ENCODE results near the gene RAD23B. TPM values are rescaled to one million over a fixed set of nuclear protein-coding genes. Genes with fewer than 3 reads are reported as not detected.
A peak's percentile ranks its signal among the peaks of the same experiment; 100 is the strongest.

The RAD23B gene
- total and polyA plus RNA-seq, 2 of the 13 experiments (the other 11 are each of a cell fraction or from before 2014, with no cell fraction given), result 133 to 156 TPM

DNA sequence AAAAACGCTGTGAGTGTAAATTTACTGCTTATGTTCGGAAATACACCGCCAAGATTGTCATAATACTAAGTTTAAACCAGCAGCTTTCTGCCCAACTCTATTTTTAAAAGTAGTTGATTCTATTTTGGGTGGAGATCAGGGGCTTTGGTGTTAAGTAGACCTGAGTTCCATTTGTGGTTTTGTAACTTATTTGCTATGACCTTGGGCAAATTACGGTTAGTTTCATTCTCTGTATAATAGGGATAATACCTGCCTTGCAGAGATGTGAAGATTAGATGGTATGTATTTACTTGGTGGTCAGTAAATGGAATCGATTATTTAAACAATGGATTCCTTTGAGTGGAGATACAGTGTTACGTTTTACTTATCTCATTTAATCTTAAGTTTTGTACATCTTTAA is 1.6 kb downstream of the RAD23B start (continued):
- TF ChIP-seq, protein P1, sequence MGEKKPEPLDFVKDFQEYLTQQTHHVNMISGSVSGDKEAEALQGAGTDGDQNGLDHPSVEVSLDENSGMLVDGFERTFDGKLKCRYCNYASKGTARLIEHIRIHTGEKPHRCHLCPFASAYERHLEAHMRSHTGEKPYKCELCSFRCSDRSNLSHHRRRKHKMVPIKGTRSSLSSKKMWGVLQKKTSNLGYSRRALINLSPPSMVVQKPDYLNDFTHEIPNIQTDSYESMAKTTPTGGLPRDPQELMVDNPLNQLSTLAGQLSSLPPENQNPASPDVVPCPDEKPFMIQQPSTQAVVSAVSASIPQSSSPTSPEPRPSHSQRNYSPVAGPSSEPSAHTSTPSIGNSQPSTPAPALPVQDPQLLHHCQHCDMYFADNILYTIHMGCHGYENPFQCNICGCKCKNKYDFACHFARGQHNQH (CRISPR knock-in tag; IDR thresholded peaks at IDR 0.05), result no peak
- TF ChIP-seq, protein P2, sequence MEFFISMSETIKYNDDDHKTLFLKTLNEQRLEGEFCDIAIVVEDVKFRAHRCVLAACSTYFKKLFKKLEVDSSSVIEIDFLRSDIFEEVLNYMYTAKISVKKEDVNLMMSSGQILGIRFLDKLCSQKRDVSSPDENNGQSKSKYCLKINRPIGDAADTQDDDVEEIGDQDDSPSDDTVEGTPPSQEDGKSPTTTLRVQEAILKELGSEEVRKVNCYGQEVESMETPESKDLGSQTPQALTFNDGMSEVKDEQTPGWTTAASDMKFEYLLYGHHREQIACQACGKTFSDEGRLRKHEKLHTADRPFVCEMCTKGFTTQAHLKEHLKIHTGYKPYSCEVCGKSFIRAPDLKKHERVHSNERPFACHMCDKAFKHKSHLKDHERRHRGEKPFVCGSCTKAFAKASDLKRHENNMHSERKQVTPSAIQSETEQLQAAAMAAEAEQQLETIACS (CRISPR knock-in tag; IDR thresholded peaks at IDR 0.05), result no peak
- TF ChIP-seq, protein P3, sequence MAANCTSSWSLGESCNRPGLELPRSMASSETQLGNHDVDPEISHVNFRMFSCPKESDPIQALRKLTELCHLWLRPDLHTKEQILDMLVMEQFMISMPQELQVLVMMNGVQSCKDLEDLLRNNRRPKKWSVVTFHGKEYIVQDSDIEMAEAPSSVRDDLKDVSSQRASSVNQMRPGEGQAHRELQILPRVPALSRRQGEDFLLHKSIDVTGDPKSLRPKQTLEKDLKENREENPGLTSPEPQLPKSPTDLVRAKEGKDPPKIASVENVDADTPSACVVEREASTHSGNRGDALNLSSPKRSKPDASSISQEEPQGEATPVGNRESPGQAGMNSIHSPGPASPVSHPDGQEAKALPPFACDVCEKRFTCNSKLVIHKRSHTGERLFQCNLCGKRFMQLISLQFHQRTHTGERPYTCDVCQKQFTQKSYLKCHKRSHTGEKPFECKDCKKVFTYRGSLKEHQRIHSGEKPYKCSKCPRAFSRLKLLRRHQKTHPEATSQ (CRISPR knock-in tag; IDR thresholded peaks at IDR 0.05; ENCODE audit: borderline replicate concordance), result no peak
- TF ChIP-seq SP4 (CRISPR knock-in tag; IDR thresholded peaks at IDR 0.05), result no peak
- TF ChIP-seq, protein P4, sequence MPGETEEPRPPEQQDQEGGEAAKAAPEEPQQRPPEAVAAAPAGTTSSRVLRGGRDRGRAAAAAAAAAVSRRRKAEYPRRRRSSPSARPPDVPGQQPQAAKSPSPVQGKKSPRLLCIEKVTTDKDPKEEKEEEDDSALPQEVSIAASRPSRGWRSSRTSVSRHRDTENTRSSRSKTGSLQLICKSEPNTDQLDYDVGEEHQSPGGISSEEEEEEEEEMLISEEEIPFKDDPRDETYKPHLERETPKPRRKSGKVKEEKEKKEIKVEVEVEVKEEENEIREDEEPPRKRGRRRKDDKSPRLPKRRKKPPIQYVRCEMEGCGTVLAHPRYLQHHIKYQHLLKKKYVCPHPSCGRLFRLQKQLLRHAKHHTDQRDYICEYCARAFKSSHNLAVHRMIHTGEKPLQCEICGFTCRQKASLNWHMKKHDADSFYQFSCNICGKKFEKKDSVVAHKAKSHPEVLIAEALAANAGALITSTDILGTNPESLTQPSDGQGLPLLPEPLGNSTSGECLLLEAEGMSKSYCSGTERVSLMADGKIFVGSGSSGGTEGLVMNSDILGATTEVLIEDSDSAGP (CRISPR knock-in tag; IDR thresholded peaks at IDR 0.05; ENCODE audit: borderline replicate concordance), result no peak
- TF ChIP-seq ZNF263 (CRISPR knock-in tag; IDR thresholded peaks at IDR 0.05), result no peak
- TF ChIP-seq PAF1 (CRISPR knock-in tag; IDR thresholded peaks at IDR 0.05), result peak; percentile 88
- TF ChIP-seq, protein P5, sequence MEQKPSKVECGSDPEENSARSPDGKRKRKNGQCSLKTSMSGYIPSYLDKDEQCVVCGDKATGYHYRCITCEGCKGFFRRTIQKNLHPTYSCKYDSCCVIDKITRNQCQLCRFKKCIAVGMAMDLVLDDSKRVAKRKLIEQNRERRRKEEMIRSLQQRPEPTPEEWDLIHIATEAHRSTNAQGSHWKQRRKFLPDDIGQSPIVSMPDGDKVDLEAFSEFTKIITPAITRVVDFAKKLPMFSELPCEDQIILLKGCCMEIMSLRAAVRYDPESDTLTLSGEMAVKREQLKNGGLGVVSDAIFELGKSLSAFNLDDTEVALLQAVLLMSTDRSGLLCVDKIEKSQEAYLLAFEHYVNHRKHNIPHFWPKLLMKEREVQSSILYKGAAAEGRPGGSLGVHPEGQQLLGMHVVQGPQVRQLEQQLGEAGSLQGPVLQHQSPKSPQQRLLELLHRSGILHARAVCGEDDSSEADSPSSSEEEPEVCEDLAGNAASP (CRISPR knock-in tag; IDR thresholded peaks at IDR 0.05; ENCODE audit: borderline replicate concordance), result no peak
- TF ChIP-seq LCORL (IDR thresholded peaks at IDR 0.05), result no peak
- TF ChIP-seq LCORL (CRISPR knock-in tag; IDR thresholded peaks at IDR 0.05), result no peak
- TF ChIP-seq MEIS2 (CRISPR knock-in tag; IDR thresholded peaks at IDR 0.05), result no peak
- TF ChIP-seq HOXD1 (CRISPR knock-in tag; IDR thresholded peaks at IDR 0.05), result no peak
- TF ChIP-seq, protein P6, sequence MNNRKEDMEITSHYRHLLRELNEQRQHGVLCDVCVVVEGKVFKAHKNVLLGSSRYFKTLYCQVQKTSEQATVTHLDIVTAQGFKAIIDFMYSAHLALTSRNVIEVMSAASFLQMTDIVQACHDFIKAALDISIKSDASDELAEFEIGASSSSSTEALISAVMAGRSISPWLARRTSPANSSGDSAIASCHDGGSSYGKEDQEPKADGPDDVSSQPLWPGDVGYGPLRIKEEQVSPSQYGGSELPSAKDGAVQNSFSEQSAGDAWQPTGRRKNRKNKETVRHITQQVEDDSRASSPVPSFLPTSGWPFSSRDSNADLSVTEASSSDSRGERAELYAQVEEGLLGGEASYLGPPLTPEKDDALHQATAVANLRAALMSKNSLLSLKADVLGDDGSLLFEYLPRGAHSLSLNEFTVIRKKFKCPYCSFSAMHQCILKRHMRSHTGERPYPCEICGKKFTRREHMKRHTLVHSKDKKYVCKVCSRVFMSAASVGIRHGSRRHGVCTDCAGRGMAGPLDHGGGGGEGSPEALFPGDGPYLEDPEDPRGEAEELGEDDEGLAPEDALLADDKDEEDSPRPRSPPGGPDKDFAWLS (CRISPR knock-in tag; IDR thresholded peaks at IDR 0.05; ENCODE audit: borderline replicate concordance), result no peak
- TF ChIP-seq, protein P7, sequence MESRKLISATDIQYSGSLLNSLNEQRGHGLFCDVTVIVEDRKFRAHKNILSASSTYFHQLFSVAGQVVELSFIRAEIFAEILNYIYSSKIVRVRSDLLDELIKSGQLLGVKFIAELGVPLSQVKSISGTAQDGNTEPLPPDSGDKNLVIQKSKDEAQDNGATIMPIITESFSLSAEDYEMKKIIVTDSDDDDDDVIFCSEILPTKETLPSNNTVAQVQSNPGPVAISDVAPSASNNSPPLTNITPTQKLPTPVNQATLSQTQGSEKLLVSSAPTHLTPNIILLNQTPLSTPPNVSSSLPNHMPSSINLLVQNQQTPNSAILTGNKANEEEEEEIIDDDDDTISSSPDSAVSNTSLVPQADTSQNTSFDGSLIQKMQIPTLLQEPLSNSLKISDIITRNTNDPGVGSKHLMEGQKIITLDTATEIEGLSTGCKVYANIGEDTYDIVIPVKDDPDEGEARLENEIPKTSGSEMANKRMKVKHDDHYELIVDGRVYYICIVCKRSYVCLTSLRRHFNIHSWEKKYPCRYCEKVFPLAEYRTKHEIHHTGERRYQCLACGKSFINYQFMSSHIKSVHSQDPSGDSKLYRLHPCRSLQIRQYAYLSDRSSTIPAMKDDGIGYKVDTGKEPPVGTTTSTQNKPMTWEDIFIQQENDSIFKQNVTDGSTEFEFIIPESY (CRISPR knock-in tag; IDR thresholded peaks at IDR 0.05), result no peak
- TF ChIP-seq AGO2 (optimal IDR thresholded peaks at IDR 0.05; ENCODE audit: low read depth, low read length), result no peak
- no peak for TF ChIP-seq ZNF431 (CRISPR knock-in tag; IDR thresholded peaks at IDR 0.05; ENCODE audit: borderline replicate concordance, low read depth)
- TF ChIP-seq, protein P8, sequence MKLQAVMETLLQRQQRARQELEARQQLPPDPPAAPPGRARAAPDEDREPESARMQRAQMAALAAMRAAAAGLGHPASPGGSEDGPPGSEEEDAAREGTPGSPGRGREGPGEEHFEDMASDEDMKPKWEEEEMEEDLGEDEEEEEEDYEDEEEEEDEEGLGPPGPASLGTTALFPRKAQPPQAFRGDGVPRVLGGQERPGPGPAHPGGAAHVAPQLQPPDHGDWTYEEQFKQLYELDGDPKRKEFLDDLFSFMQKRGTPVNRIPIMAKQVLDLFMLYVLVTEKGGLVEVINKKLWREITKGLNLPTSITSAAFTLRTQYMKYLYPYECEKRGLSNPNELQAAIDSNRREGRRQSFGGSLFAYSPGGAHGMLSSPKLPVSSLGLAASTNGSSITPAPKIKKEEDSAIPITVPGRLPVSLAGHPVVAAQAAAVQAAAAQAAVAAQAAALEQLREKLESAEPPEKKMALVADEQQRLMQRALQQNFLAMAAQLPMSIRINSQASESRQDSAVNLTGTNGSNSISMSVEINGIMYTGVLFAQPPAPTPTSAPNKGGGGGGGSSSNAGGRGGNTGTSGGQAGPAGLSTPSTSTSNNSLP (IDR thresholded peaks at IDR 0.05; ENCODE audit: low read depth, low read length), result peak; percentile 69; the same call in 1 of the 2 replicates

All from HepG2 (cell line).